ENCODE results near the gene CTNNA1. TPM values are rescaled to one million over a fixed set of nuclear protein-coding genes. Genes with fewer than 3 reads are reported as not detected.

CTNNA1 gene
- total RNA-seq, 1 experiment from 2014 or later: 1.9 TPM

DNA sequence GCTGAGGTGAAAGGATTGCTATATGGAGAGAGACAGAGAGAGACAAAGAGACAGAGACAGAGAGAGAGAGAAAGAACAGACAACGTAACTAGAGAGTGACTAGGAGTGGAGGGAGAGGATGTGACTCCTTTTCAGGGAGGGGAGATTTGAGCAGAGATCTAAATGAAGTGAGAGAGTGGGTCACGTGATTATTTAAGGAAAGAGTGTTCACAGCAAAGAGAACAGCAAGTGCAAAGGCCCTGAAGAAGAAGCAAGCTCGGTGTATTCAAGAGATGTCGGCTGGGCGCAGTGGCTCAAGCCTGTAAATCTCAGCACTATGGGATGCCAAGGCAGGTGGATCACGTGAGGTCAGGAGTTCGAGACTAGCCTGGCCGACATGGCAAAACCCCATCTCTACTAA is 40.9 kb upstream of the CTNNA1 start:
- Histone ChIP-seq H3K4me2 (ENCODE audit: low read length) (no peak overlapping the region), H3K4me3 (ENCODE audit: low read length) (no peak overlapping the region), H3K36me3 (ENCODE audit: low read depth, low read length) (no peaks in the 10 kb centered on the region), H3K27me3 (ENCODE audit: low read length) (no peaks in the 10 kb centered on the region), H3K79me2 (ENCODE audit: low read length) (no peaks in the 10 kb centered on the region), H3K4me1 (ENCODE audit: insufficient read depth, low read length) (no peaks in the 10 kb centered on the region), H3K9me2 (replicated peaks; ENCODE audit: low read length) (no peaks in the 10 kb centered on the region), H3K27ac (ENCODE audit: low read length) (no peak overlapping the region), H4K20me1 (ENCODE audit: low read length) (no peaks in the 10 kb centered on the region), H3F3A (ENCODE audit: low read length, unreplicated experiment) (no peaks in the 10 kb centered on the region), H2AFZ (ENCODE audit: low read length) (no peak overlapping the region), H3K9ac (ENCODE audit: low read length) (no peak overlapping the region), H3K9me3 (ENCODE audit: low read length) (no peaks in the 10 kb centered on the region)
- intact Hi-C loops (cut with micrococcal nuclease): no loop called here
- POLR2A ChIA-PET (ENCODE audit: unreplicated experiment): no interaction called here
- DNase-seq: no peak
- CTCF ChIA-PET: no interaction called here
- no TSS peak for BruUV-seq (replicated peaks)
- TF ChIP-seq EZH2phosphoT487 (IDR thresholded peaks at IDR 0.05; ENCODE audit: borderline replicate concordance, low read length) (no peak), EZH2 (IDR thresholded peaks at IDR 0.05; ENCODE audit: low read length, unreplicated experiment) (no peak)
- TF ChIP-seq, protein P1, sequence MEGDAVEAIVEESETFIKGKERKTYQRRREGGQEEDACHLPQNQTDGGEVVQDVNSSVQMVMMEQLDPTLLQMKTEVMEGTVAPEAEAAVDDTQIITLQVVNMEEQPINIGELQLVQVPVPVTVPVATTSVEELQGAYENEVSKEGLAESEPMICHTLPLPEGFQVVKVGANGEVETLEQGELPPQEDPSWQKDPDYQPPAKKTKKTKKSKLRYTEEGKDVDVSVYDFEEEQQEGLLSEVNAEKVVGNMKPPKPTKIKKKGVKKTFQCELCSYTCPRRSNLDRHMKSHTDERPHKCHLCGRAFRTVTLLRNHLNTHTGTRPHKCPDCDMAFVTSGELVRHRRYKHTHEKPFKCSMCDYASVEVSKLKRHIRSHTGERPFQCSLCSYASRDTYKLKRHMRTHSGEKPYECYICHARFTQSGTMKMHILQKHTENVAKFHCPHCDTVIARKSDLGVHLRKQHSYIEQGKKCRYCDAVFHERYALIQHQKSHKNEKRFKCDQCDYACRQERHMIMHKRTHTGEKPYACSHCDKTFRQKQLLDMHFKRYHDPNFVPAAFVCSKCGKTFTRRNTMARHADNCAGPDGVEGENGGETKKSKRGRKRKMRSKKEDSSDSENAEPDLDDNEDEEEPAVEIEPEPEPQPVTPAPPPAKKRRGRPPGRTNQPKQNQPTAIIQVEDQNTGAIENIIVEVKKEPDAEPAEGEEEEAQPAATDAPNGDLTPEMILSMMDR (conservative IDR thresholded peaks at IDR 0.05; ENCODE audit: low read depth, low read length): no peak
- no peak for ATAC-seq

DNA sequence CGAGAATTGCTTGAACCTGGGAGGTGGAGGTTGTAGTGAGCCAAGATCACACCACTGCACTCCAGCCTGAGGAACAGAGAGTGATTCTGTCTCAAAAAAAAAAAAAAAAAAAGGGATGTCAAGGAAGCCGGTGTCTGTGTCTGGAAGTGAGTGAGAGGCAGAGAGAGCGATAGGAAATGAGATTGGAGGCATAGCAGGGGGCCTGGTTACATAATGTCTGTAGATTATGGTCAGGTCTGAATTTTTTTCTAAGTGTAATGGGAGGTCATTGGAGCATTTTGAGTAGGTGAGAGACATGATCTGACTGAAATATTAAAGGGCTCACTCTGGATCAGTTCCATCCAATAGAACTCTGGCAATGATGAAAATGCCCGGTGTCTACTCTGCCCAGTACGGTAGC is 40.4 kb upstream of the CTNNA1 start:
- ChIA-PET POLR2A (ENCODE audit: unreplicated experiment) (no interaction called here), CTCF (no interaction called here)
- no peaks in the 10 kb centered on the region for H3K9me3 ChIP-seq (ENCODE audit: low read length)
- H3K9me2 ChIP-seq (replicated peaks; ENCODE audit: low read length): no peaks in the 10 kb centered on the region
- no peak for DNase-seq
- H3K9ac ChIP-seq (ENCODE audit: low read length): no peak overlapping the region
- H3K79me2 ChIP-seq (ENCODE audit: low read length): no peaks in the 10 kb centered on the region
- no TSS peak for BruUV-seq (replicated peaks)
- TF ChIP-seq EZH2 (IDR thresholded peaks at IDR 0.05; ENCODE audit: low read length, unreplicated experiment) (no peak), EZH2phosphoT487 (IDR thresholded peaks at IDR 0.05; ENCODE audit: borderline replicate concordance, low read length) (no peak)
- TF ChIP-seq, protein P1 (conservative IDR thresholded peaks at IDR 0.05; ENCODE audit: low read depth, low read length): no peak
- H2AFZ ChIP-seq (ENCODE audit: low read length): no peak overlapping the region
- no peak overlapping the region for H3K27ac ChIP-seq (ENCODE audit: low read length)
- no peaks in the 10 kb centered on the region for H3K27me3 ChIP-seq (ENCODE audit: low read length)
- H3K36me3 ChIP-seq (ENCODE audit: low read depth, low read length): no peaks in the 10 kb centered on the region
- H3K4me1 ChIP-seq (ENCODE audit: insufficient read depth, low read length): no peaks in the 10 kb centered on the region
- no peak overlapping the region for H3K4me3 ChIP-seq (ENCODE audit: low read length)
- intact Hi-C loops (cut with micrococcal nuclease): no loop called here
- H4K20me1 ChIP-seq (ENCODE audit: low read length): no peaks in the 10 kb centered on the region
- no peaks in the 10 kb centered on the region for H3F3A ChIP-seq (ENCODE audit: low read length, unreplicated experiment)
- no peak overlapping the region for H3K4me2 ChIP-seq (ENCODE audit: low read length)
- no peak for ATAC-seq

DNA sequence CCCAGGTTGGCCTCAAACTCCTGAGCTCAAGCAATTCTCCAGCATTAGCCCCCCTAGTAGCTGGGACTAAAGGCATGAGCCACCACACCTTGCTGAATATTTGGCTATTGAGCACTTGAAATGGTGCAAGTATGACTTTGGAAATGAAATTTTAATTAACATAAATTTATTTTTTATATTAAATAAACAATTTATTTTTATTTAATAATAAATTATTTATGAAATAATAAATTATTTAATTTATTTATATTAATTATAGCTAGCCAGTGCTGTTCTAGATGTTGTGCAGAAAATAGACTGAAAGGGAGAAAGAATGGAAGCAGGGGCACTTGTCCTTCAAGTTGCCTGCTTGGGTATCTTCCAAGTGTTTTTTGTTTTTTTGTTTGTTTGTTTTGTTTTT is 40.0 kb upstream of the CTNNA1 start:
- Histone ChIP-seq H3K79me2 (ENCODE audit: low read length) (no peaks in the 10 kb centered on the region), H2AFZ (ENCODE audit: low read length) (no peak overlapping the region), H3K27me3 (ENCODE audit: low read length) (no peaks in the 10 kb centered on the region), H3K36me3 (ENCODE audit: low read depth, low read length) (no peaks in the 10 kb centered on the region), H3K27ac (ENCODE audit: low read length) (no peak overlapping the region), H3K9ac (ENCODE audit: low read length) (no peak overlapping the region), H4K20me1 (ENCODE audit: low read length) (no peaks in the 10 kb centered on the region), H3K9me2 (replicated peaks; ENCODE audit: low read length) (no peaks in the 10 kb centered on the region), H3F3A (ENCODE audit: low read length, unreplicated experiment) (no peaks in the 10 kb centered on the region), H3K4me3 (ENCODE audit: low read length) (no peak overlapping the region), H3K4me2 (ENCODE audit: low read length) (no peak overlapping the region), H3K9me3 (ENCODE audit: low read length) (no peaks in the 10 kb centered on the region), H3K4me1 (ENCODE audit: insufficient read depth, low read length) (no peaks in the 10 kb centered on the region)
- intact Hi-C loops (cut with micrococcal nuclease): no loop called here
- POLR2A ChIA-PET (ENCODE audit: unreplicated experiment): no interaction called here
- no peak for DNase-seq
- no peak for ATAC-seq
- BruUV-seq (replicated peaks): no TSS peak
- CTCF ChIA-PET: no interaction called here
- TF ChIP-seq, protein P1 (conservative IDR thresholded peaks at IDR 0.05; ENCODE audit: low read depth, low read length): no peak
- TF ChIP-seq EZH2 (IDR thresholded peaks at IDR 0.05; ENCODE audit: low read length, unreplicated experiment) (no peak), EZH2phosphoT487 (IDR thresholded peaks at IDR 0.05; ENCODE audit: borderline replicate concordance, low read length) (no peak)

Data from PC-3 (cell line).